Esophagus squamous epithelium (tissue), 5 donors: Measurements from ENCODE around the gene USP50. TPM values are rescaled to one million over a fixed set of nuclear protein-coding genes. Genes with fewer than 3 reads are reported as not detected.

ENCODE experiments used
- DNase-seq: peaks from one replicate; lab custom pipeline; 2025; lab: John Stamatoyannopoulos, UW
- H3K27ac ChIP-seq, 4 donors: fragments of 200-600 bp; sonication (generic); one replicate each; pipeline ENCODE4 v1.5.1; 2016 to 2019; ENCODE audit warnings: mild to moderate bottlenecking in 1 of 4
- H3K27me3 ChIP-seq, 4 donors: fragments of 200-600 bp; sonication (generic); 1 replicate in 3 of 4; 2 replicates in 1 of 4; pipeline versions ENCODE4 v1.5.1 to v1.6.0; 2017 to 2021; ENCODE audit warnings: antibody characterized with exemption in 1 of 4
- H3K36me3 ChIP-seq, 3 donors: fragments of 200-600 bp; sonication (generic); one replicate each; pipeline ENCODE4 v1.5.1; 2016 to 2019
- H3K4me1 ChIP-seq, 3 donors: fragments of 200-600 bp; sonication (generic); one replicate each; pipeline ENCODE4 v1.5.1; 2017 to 2019
- H3K4me3 ChIP-seq, 4 donors: fragments of 200-600 bp; sonication (generic); 1 replicate in 3 of 4; 2 replicates in 1 of 4; pipeline ENCODE4 v1.5.1; 2016 to 2019; ENCODE audit warnings: mild to moderate bottlenecking in 2 of 4, moderate library complexity in 1 of 4
- H3K9me3 ChIP-seq, 3 donors: fragments of 200-600 bp; sonication (generic); one replicate each; pipeline ENCODE4 v1.5.1; 2016 to 2019
- POLR2A ChIP-seq, 4 donors: fragments of 450-650 bp; IDR thresholded peaks; one replicate each; pipeline ENCODE4 v1.6.1; 2017; ENCODE audit warnings: antibody characterized with exemption in 4 of 4, mild to moderate bottlenecking in 4 of 4, moderate library complexity in 3 of 4
- WGBS, 2 donors: methylation state at CpG; one replicate each; pipeline ENCODE4 v1.1.5; 2018; 5-methylcytosine and 5-hydroxymethylcytosine counted together
- intact Hi-C: fragments of 100-400 bp; cut with DNase I; formaldehyde crosslinking; loops from one replicate; pipeline ENCODE4 v1.15.0; 2022
- total RNA-seq, 4 donors: library from RNA; depleted of rRNA; stranded (reverse); fragments of >200 nt; gene quantifications; one replicate each; pipeline ENCODE4 v1.1.0, GENCODE V29; 2016
- TF ChIP-seq, protein P1 (sequence below), 6 experiments: fragments of 450-650 bp in 4 of 6; fragments of 200-600 bp in 2 of 6; sonication (generic) in 2 of 6; IDR thresholded peaks; one replicate each; pipeline ENCODE4 v1.5.1; 2016 to 2019; ENCODE audit warnings: antibody characterized with exemption in 6 of 6, mild to moderate bottlenecking in 4 of 6, moderate library complexity in 4 of 6
- donor health status: DM: yes; HTN: yes; CAD: no.

Gene USP50
- total RNA-seq, 4 donors from 2014 or later: 0.95 TPM; not detected in 3

DNA sequence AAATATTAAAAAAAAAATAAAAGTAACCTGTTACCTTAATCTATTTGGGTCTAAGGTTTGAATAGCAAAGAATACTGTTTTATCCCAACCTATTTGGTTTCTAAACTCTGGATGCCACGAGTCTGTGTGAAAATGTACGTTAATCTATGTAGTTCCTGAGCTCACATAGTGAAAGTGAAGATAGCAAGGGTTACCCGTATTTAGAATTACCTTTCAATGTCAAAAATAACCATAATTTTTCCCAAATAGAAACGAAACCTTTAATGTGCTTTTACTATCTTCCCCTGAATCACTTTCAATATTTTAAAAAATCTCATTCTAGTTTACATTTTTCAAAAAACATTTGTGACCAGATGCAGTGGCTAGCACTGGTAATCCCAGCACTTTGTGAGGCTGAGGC, 5.8 kb upstream of the USP50 start:
- no peak overlapping the region for H3K27ac ChIP-seq
- H3K4me3 ChIP-seq: no peak overlapping the region
- no peaks in the 10 kb centered on the region for H3K9me3 ChIP-seq
- H3K36me3 ChIP-seq: peaks cover 0 to 7% (median 2%) of the 10 kb centered on the region in 3 donors
- no peaks in the 10 kb centered on the region for H3K4me1 ChIP-seq
- intact Hi-C loops: no loop called here
- TF ChIP-seq POLR2A (IDR thresholded peaks at IDR 0.05): no peak
- TF ChIP-seq, protein P1, sequence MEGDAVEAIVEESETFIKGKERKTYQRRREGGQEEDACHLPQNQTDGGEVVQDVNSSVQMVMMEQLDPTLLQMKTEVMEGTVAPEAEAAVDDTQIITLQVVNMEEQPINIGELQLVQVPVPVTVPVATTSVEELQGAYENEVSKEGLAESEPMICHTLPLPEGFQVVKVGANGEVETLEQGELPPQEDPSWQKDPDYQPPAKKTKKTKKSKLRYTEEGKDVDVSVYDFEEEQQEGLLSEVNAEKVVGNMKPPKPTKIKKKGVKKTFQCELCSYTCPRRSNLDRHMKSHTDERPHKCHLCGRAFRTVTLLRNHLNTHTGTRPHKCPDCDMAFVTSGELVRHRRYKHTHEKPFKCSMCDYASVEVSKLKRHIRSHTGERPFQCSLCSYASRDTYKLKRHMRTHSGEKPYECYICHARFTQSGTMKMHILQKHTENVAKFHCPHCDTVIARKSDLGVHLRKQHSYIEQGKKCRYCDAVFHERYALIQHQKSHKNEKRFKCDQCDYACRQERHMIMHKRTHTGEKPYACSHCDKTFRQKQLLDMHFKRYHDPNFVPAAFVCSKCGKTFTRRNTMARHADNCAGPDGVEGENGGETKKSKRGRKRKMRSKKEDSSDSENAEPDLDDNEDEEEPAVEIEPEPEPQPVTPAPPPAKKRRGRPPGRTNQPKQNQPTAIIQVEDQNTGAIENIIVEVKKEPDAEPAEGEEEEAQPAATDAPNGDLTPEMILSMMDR (IDR thresholded peaks at IDR 0.05): no peak
- H3K27me3 ChIP-seq: no peaks in the 10 kb centered on the region
- 75 to 78% methylated on average over 4 of the region's 4 CpGs for WGBS, 2 donors
- DNase-seq: no peak

DNA sequence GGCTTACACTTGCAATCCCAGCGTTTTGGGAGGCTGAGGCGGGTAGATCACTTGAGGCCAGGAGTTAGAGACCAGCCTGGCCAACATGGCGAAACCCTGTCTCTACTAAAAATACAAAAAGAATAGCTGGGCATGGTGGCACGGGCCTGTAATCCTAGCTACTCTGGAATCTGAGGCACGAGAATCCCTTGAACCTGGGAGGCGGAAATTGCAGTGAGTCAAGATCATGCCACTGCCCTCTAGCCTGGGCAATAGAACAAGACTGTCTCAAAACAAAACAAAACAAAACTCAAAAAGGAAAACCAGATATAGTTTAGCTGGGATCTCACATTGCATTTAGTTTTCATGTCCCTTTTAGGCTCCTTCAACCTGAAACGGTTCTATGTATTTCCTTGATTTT, 2.9 kb upstream of the USP50 start:
- Histone ChIP-seq H3K4me3 (no peak overlapping the region), H3K27ac (no peak overlapping the region), H3K36me3 (no peaks in the 10 kb centered on the region), H3K9me3 (no peaks in the 10 kb centered on the region), H3K4me1 (no peaks in the 10 kb centered on the region), H3K27me3 (no peaks in the 10 kb centered on the region)
- 80 to 85% methylated on average over 5 to 7 of the region's 7 CpGs for WGBS, 2 donors
- no peak for DNase-seq
- intact Hi-C loops: no loop called here
- TF ChIP-seq POLR2A (IDR thresholded peaks at IDR 0.05): no peak
- TF ChIP-seq, protein P1 (IDR thresholded peaks at IDR 0.05): no peak

DNA sequence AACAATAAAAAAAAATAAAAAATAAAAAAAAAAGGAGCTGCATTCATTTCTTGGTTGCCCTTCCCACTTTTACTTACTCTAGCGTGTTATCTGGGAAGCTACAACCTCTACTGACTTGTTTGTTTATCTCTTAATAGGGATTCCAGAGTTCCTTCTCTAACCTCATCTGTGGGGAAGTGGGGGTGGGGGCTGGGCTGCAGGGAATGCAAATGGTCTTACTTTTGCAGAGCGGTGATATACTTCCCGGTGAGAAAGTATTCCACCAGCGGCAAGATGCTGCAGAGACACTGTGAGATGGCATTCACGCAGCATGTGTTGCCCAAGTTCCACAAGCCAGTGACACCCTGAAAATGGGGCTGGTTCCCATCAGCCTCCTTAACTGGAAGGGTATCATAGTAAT, 2.1 kb downstream of the USP50 start:
- TF ChIP-seq, protein P1 (IDR thresholded peaks at IDR 0.05): no peak
- TF ChIP-seq POLR2A (IDR thresholded peaks at IDR 0.05): no peak
- H3K27me3 ChIP-seq: no peaks in the 10 kb centered on the region
- no peak for DNase-seq
- no peaks in the 10 kb centered on the region for H3K36me3 ChIP-seq
- WGBS, 2 donors: 63 to 74% methylated on average over 4 to 5 of the region's 5 CpGs
- H3K9me3 ChIP-seq: no peaks in the 10 kb centered on the region
- intact Hi-C loops: no loop called here
- H3K4me1 ChIP-seq: no peaks in the 10 kb centered on the region
- no peak overlapping the region for H3K4me3 ChIP-seq
- no peak overlapping the region for H3K27ac ChIP-seq

DNA sequence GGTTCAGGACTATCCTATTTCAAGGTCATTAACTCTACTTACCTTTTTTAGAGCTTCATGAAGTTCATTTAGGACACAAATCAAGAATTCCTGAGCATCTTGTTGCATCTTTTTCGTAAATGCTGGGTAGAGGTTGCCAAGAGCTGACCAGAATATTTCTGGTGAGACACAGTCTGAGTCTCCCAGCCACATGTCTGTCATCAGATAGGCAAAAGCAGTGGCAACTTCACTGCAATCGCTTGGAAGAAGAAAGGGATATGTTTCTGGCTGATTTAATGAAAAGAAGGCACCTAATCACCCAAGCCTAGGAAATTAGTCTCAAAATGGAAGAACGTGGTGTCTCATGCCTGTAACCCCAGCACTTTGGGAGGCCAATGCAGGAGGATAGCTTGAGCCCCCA, 2.9 kb downstream of the USP50 start:
- H3K27ac ChIP-seq: no peak overlapping the region
- no peak overlapping the region for H3K4me3 ChIP-seq
- H3K36me3 ChIP-seq: no peaks in the 10 kb centered on the region
- DNase-seq: no peak
- no peaks in the 10 kb centered on the region for H3K27me3 ChIP-seq
- 67 to 88% methylated on average over 3 of the region's 3 CpGs for WGBS, 2 donors
- H3K4me1 ChIP-seq: no peaks in the 10 kb centered on the region
- TF ChIP-seq POLR2A (IDR thresholded peaks at IDR 0.05): no peak
- TF ChIP-seq, protein P1 (IDR thresholded peaks at IDR 0.05): no peak
- intact Hi-C loops: no loop called here
- no peaks in the 10 kb centered on the region for H3K9me3 ChIP-seq

DNA sequence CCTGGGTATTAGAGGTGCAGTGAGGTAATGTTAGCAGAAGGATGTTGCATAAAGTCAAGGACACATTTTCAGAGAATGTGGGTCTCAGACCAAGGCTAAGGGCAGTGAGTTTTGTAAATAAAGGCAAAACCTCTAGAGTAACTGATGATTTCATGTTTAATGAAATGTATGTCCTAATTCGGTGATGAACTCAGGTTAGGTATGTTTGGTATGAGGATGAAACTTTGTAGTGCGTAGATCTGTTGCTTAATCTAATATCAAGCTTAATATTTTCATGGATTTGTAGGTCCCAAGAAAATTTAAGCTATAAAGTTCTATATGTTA, 3.6 kb downstream of the USP50 start:
- Histone ChIP-seq H3K9me3 (no peaks in the 10 kb centered on the region), H3K27ac (no peak overlapping the region), H3K36me3 (no peaks in the 10 kb centered on the region), H3K27me3 (no peaks in the 10 kb centered on the region), H3K4me1 (no peaks in the 10 kb centered on the region), H3K4me3 (no peak overlapping the region)
- intact Hi-C loops: no loop called here
- DNase-seq: no peak
- WGBS, 2 donors: 75 to 85% methylated on average over 2 of the region's 2 CpGs
- no peak for TF ChIP-seq POLR2A (IDR thresholded peaks at IDR 0.05)
- TF ChIP-seq, protein P1 (IDR thresholded peaks at IDR 0.05): no peak
